Neuronal stem cell (in vitro differentiated cells): ENCODE data around the gene MX1.
"Not testable (repeated sequence)": the region's sequence is repeated elsewhere in the genome, so short reads cannot be mapped to it uniquely, and the experiment has no call there.

Experiments
- DNase-seq: peaks from one replicate; pipeline ENCODE4 v3.0.0-alpha.2; 2013; ENCODE audit warnings: low spot score
- H2AFZ ChIP-seq: one replicate; pipeline ENCODE4 v1.6.1; 2013; ENCODE audit warnings: mild to moderate bottlenecking, low read length, inconsistent platforms
- H2AK5ac ChIP-seq: 2 replicates; pipeline ENCODE4 v1.6.1; 2013; ENCODE audit warnings: low read depth, mild to moderate bottlenecking, inconsistent platforms, low read length, moderate library complexity, mixed read lengths
- H2BK120ac ChIP-seq: 2 replicates; pipeline ENCODE4 v1.6.1; 2013; ENCODE audit warnings: low read depth, mild to moderate bottlenecking, inconsistent platforms, low read length, moderate library complexity, mixed read lengths
- H2BK12ac ChIP-seq: one replicate; pipeline ENCODE4 v1.6.1; 2013; ENCODE audit warnings: low read length, inconsistent platforms
- H2BK15ac ChIP-seq: 2 replicates; pipeline ENCODE4 v1.6.1; 2013; ENCODE audit warnings: mild to moderate bottlenecking, low read length, inconsistent platforms, mixed read lengths
- H2BK5ac ChIP-seq: one replicate; pipeline ENCODE4 v1.6.1; 2013; ENCODE audit warnings: inconsistent platforms, mild to moderate bottlenecking, low read length, moderate library complexity
- H3K14ac ChIP-seq: one replicate; pipeline ENCODE4 v1.6.1; 2013; ENCODE audit warnings: low read length, inconsistent platforms
- H3K18ac ChIP-seq: 2 replicates; pipeline ENCODE4 v1.6.1; 2013; ENCODE audit warnings: low read length, inconsistent platforms
- H3K23ac ChIP-seq: 2 replicates; pipeline ENCODE4 v1.6.1; 2013; ENCODE audit warnings: low read depth, mild to moderate bottlenecking, mixed read lengths, low read length, inconsistent platforms; ENCODE audit not compliant: poor library complexity
- H3K27ac ChIP-seq: replicated peaks from 3 replicates; pipeline ENCODE4 v1.5.1; 2013; ENCODE audit warnings: low read length, inconsistent platforms
- H3K27me3 ChIP-seq, 3 experiments: 2 replicates each; pipeline ENCODE4 v1.6.1; 2013; ENCODE audit warnings: low read length in 3 of 3, mild to moderate bottlenecking in 2 of 3, inconsistent platforms in 1 of 3, low read depth in 1 of 3, mixed read lengths in 1 of 3, moderate library complexity in 1 of 3; ENCODE audit not compliant: control insufficient read depth in 3 of 3, insufficient read depth in 3 of 3
- H3K36me3 ChIP-seq, 2 donors: replicated peaks in 1 of 2; 2 replicates each; pipeline ENCODE4 v1.6.1; 2013; ENCODE audit warnings: low read length in 2 of 2; ENCODE audit not compliant: control insufficient read depth in 2 of 2, insufficient read depth in 2 of 2
- H3K4ac ChIP-seq: 2 replicates; pipeline ENCODE4 v1.6.1; 2013; ENCODE audit warnings: inconsistent platforms, mild to moderate bottlenecking, low read length, moderate library complexity
- H3K4me1 ChIP-seq, 2 donors: 1 replicate in 1 of 2; 2 replicates in 1 of 2; pipeline ENCODE4 v1.6.1; 2013; ENCODE audit warnings: low read length in 2 of 2, low read depth in 1 of 2; ENCODE audit not compliant: control insufficient read depth in 2 of 2, insufficient read depth in 1 of 2
- H3K4me2 ChIP-seq: one replicate; pipeline ENCODE4 v1.6.1; 2013; ENCODE audit warnings: mild to moderate bottlenecking, low read length, inconsistent platforms; ENCODE audit not compliant: insufficient read depth, poor library complexity, severe bottlenecking
- H3K4me3 ChIP-seq, 2 donors: 2 replicates each; pipeline ENCODE4 v1.5.1; 2013; ENCODE audit warnings: low read length in 2 of 2, mild to moderate bottlenecking in 2 of 2, inconsistent platforms in 1 of 2, moderate library complexity in 1 of 2
- H3K79me1 ChIP-seq: one replicate; pipeline ENCODE4 v1.6.1; 2013; ENCODE audit warnings: low read depth, mild to moderate bottlenecking, inconsistent platforms, low read length, moderate library complexity
- H3K9ac ChIP-seq: one replicate; pipeline ENCODE4 v1.6.1; 2013; ENCODE audit warnings: mild to moderate bottlenecking, low read depth, low read length, inconsistent platforms; ENCODE audit not compliant: poor library complexity
- H3K9me3 ChIP-seq, 2 donors: replicated peaks in 1 of 2; 2 replicates each; pipeline versions ENCODE3 to v1.6.1; 2013; ENCODE audit warnings: low read length in 2 of 2, mild to moderate bottlenecking in 2 of 2, inconsistent platforms in 1 of 2, low read depth in 1 of 2, mixed read lengths in 1 of 2, moderate library complexity in 1 of 2; ENCODE audit not compliant: control insufficient read depth in 2 of 2, insufficient read depth in 1 of 2
- H4K8ac ChIP-seq: one replicate; pipeline ENCODE4 v1.6.1; 2013; ENCODE audit warnings: low read depth, mild to moderate bottlenecking, inconsistent platforms, low read length, moderate library complexity
- H4K91ac ChIP-seq: one replicate; pipeline ENCODE4 v1.6.1; 2013; ENCODE audit warnings: low read length, low read depth, mild to moderate bottlenecking, inconsistent platforms; ENCODE audit not compliant: poor library complexity
- WGBS, 2 donors: extraction: QIAGEN DNeasy Blood & Tissue Kit; methylation state at CpG; one replicate each; pipeline ENCODE4 v1.1.7; 2013; ENCODE audit warnings: missing lambda C conversion rate in 2 of 2, mixed read lengths in 1 of 2; ENCODE audit not compliant: insufficient read length in 2 of 2, insufficient replicate concordance in 1 of 2; ENCODE audit errors: extremely low coverage in 2 of 2; 5-methylcytosine and 5-hydroxymethylcytosine counted together

MX1 gene

GRCh38 chr21:41422546-41423304, 3.3 kb upstream of the MX1 start:
- Histone ChIP-seq H3K27me3 (peaks cover 2 to 21% (median 20%) of the 10 kb centered on the region in 3 experiments), H2BK5ac (no peak overlapping the region), H3K36me3 (no peaks in the 10 kb centered on the region), H2BK12ac (no peak overlapping the region), H3K14ac (no peak overlapping the region), H2BK120ac (no peak overlapping the region), H3K18ac (no peak overlapping the region), H3K4me2 (no peak overlapping the region), H2AK5ac (peak overlapping the region; percentile 3), H3K27ac (no peak overlapping the region), H3K4me3 (no peak overlapping the region), H2BK15ac (no peak overlapping the region), H3K4me1 (peaks cover 0 to 7% of the 10 kb centered on the region in 2 donors), H3K23ac (no peak overlapping the region), H3K9ac (no peak overlapping the region), H3K79me1 (peaks cover 1% of the 10 kb centered on the region), H4K91ac (no peak overlapping the region), H4K8ac (no peak overlapping the region), H2AFZ (no peak overlapping the region), H3K4ac (no peak overlapping the region), H3K9me3 (peaks cover 0 to 2% of the 10 kb centered on the region in 2 donors)
- no peak for DNase-seq
- WGBS, 2 donors: no CpG with 5 or more reads among the region's 19 CpGs

GRCh38 chr21:41423305-41423636, 2.8 kb upstream of the MX1 start:
- not testable (repeated sequence) for H3K4me3 ChIP-seq, H3K36me3 ChIP-seq, H4K91ac ChIP-seq, H3K4me1 ChIP-seq, H3K9me3 ChIP-seq, H3K79me1 ChIP-seq, H3K23ac ChIP-seq, H2BK15ac ChIP-seq, H2BK5ac ChIP-seq, H4K8ac ChIP-seq, H3K9ac ChIP-seq, H3K14ac ChIP-seq, H3K4me2 ChIP-seq, H3K27ac ChIP-seq, H2AK5ac ChIP-seq, H3K18ac ChIP-seq, H2BK12ac ChIP-seq, H3K4ac ChIP-seq, H2BK120ac ChIP-seq, H2AFZ ChIP-seq, DNase-seq
- WGBS, 2 donors: no CpG with 5 or more reads among the region's 5 CpGs
- peaks cover 2 to 21% (median 20%) of the 10 kb centered on the region in 3 experiments for H3K27me3 ChIP-seq

- Histone ChIP-seq H3K4me3 (no peak overlapping the region), H4K91ac (no peak overlapping the region), H2BK5ac (no peak overlapping the region), H3K27ac (no peak overlapping the region), H3K14ac (no peak overlapping the region), H2BK15ac (peak overlapping the region; percentile 52), H3K23ac (no peak overlapping the region), H3K4me1 (peaks cover 0 to 6% of the 10 kb centered on the region in 2 donors), H2BK120ac (no peak overlapping the region), H4K8ac (no peak overlapping the region), H3K9ac (no peak overlapping the region), H3K27me3 (peaks cover 2 to 21% (median 20%) of the 10 kb centered on the region in 3 experiments), H3K4me2 (no peak overlapping the region), H2AFZ (no peak overlapping the region), H3K36me3 (no peaks in the 10 kb centered on the region), H3K18ac (peak overlapping the region; percentile 74), H2AK5ac (no peak overlapping the region), H3K4ac (no peak overlapping the region), H3K9me3 (peaks cover 0 to 2% of the 10 kb centered on the region in 2 donors), H2BK12ac (no peak overlapping the region), H3K79me1 (peaks cover 1% of the 10 kb centered on the region)
- DNase-seq: no peak
- WGBS, 2 donors: no CpG with 5 or more reads among the region's 7 CpGs
Observed at GRCh38 chr21:41425588-41425953, 468 bp upstream of the MX1 start.

GRCh38 chr21:41426676-41427404, 801 bp downstream of the MX1 start:
- H3K4me2 ChIP-seq: peak overlapping the region; percentile 58
- H2AK5ac ChIP-seq: peak overlapping the region; percentile 34

More at GRCh38 chr21:41426676-41427404, 801 bp downstream of the MX1 start:
- peak overlapping the region; percentile 31 for H2BK5ac ChIP-seq
- H3K36me3 ChIP-seq: no peaks in the 10 kb centered on the region
- no peak overlapping the region for H3K14ac ChIP-seq
- H3K9me3 ChIP-seq: peaks cover 0 to 2% of the 10 kb centered on the region in 2 donors
- no peak overlapping the region for H4K8ac ChIP-seq
- no peak overlapping the region for H3K23ac ChIP-seq
- H3K4me1 ChIP-seq: peaks cover 0 to 5% of the 10 kb centered on the region in 2 donors
- DNase-seq: no peak
- no peak overlapping the region for H3K9ac ChIP-seq
- peak overlapping the region in 1 of 2 donors; percentile 70 for H3K4me3 ChIP-seq
- no peak overlapping the region for H4K91ac ChIP-seq
- WGBS, 2 donors: no CpG with 5 or more reads among the region's 41 CpGs
- peaks cover 1% of the 10 kb centered on the region for H3K79me1 ChIP-seq
- H2AFZ ChIP-seq: no peak overlapping the region
- no peak overlapping the region for H2BK12ac ChIP-seq
- no peak overlapping the region for H2BK15ac ChIP-seq
- no peak overlapping the region for H3K27ac ChIP-seq
- peaks cover 2 to 21% (median 20%) of the 10 kb centered on the region in 3 experiments for H3K27me3 ChIP-seq
- no peak overlapping the region for H2BK120ac ChIP-seq
- H3K18ac ChIP-seq: peak overlapping the region; percentile 61
- H3K4ac ChIP-seq: no peak overlapping the region
